Nephron progenitor cell (in vitro differentiated cells): Measurements from ENCODE around the gene TMPO.

Experiments
- DNase-seq: peaks from one replicate; pipeline ENCODE4 v3.0.0; 2021
- H3K27ac Mint-ChIP-seq: 2 replicates; pipeline ENCODE4 v1.8.0; 2021; ENCODE audit warnings: mild to moderate bottlenecking, moderate library complexity, mixed read lengths
- H3K27me3 Mint-ChIP-seq: 2 replicates; pipeline ENCODE4 v1.8.0; 2021; ENCODE audit warnings: mild to moderate bottlenecking, low read depth, mixed read lengths; ENCODE audit not compliant: poor library complexity
- H3K36me3 Mint-ChIP-seq: 2 replicates; pipeline ENCODE4 v1.8.0; 2021; ENCODE audit warnings: low read depth, mixed read lengths
- H3K4me1 Mint-ChIP-seq: 2 replicates; pipeline ENCODE4 v1.8.0; 2021; ENCODE audit warnings: mixed read lengths
- H3K4me3 Mint-ChIP-seq: 2 replicates; pipeline ENCODE4 v1.8.0; 2021; ENCODE audit warnings: mild to moderate bottlenecking, moderate library complexity, mixed read lengths
- H3K9me3 Mint-ChIP-seq: 2 replicates; pipeline ENCODE4 v1.8.0; 2021; ENCODE audit warnings: mild to moderate bottlenecking, moderate library complexity, mixed read lengths
- CTCF ChIP-seq: fragments of 200-600 bp; sonication (generic); IDR thresholded peaks from 2 replicates; pipeline ENCODE4 v1.5.0; 2021; ENCODE audit warnings: antibody characterized with exemption

The TMPO gene

GRCh38 chr12:98578821-98579220, 63.4 kb downstream of the TMPO start:
- no peak for TF ChIP-seq CTCF
- Mint-ChIP-seq H3K36me3 (no peaks in the 10 kb centered on the region), H3K4me1 (peaks cover 7% of the 10 kb centered on the region), H3K27ac (peak overlapping the region; percentile 85), H3K4me3 (no peak overlapping the region), H3K9me3 (peaks cover 7% of the 10 kb centered on the region), H3K27me3 (peaks cover 11% of the 10 kb centered on the region)
- DNase-seq = no peak

GRCh38 chr12:98579347-98579746, 64.0 kb downstream of the TMPO start:
- Mint-ChIP-seq H3K9me3 (peaks cover 7% of the 10 kb centered on the region), H3K27me3 (peaks cover 11% of the 10 kb centered on the region), H3K4me3 (no peak overlapping the region), H3K4me1 (peaks cover 7% of the 10 kb centered on the region), H3K36me3 (no peaks in the 10 kb centered on the region), H3K27ac (no peak overlapping the region)
- DNase-seq = no peak
- TF ChIP-seq CTCF = no peak

GRCh38 chr12:98579835-98580234, 64.4 kb downstream of the TMPO start:
- Mint-ChIP-seq H3K9me3 (peaks cover 7% of the 10 kb centered on the region), H3K4me1 (peaks cover 7% of the 10 kb centered on the region), H3K27ac (no peak overlapping the region), H3K27me3 (peaks cover 11% of the 10 kb centered on the region), H3K36me3 (no peaks in the 10 kb centered on the region), H3K4me3 (no peak overlapping the region)
- TF ChIP-seq CTCF = no peak
- no peak for DNase-seq

- Mint-ChIP-seq H3K27ac (no peak overlapping the region), H3K9me3 (peaks cover 7% of the 10 kb centered on the region), H3K36me3 (no peaks in the 10 kb centered on the region), H3K4me3 (no peak overlapping the region), H3K27me3 (peaks cover 11% of the 10 kb centered on the region), H3K4me1 (peaks cover 7% of the 10 kb centered on the region)
- no peak for DNase-seq
- TF ChIP-seq CTCF = no peak
Measured at GRCh38 chr12:98580695-98581094, 65.3 kb downstream of the TMPO start.

- TF ChIP-seq CTCF = no peak
- no peak for DNase-seq
- H3K36me3 Mint-ChIP-seq = no peaks in the 10 kb centered on the region
- no peak overlapping the region for H3K27ac Mint-ChIP-seq
- H3K27me3 Mint-ChIP-seq = peaks cover 11% of the 10 kb centered on the region
- peaks cover 7% of the 10 kb centered on the region for H3K9me3 Mint-ChIP-seq
- no peak overlapping the region for H3K4me3 Mint-ChIP-seq
- peaks cover 7% of the 10 kb centered on the region for H3K4me1 Mint-ChIP-seq
Measured at GRCh38 chr12:98581101-98581500, 65.7 kb downstream of the TMPO start.

GRCh38 chr12:98582093-98582492, 66.7 kb downstream of the TMPO start:
- TF ChIP-seq CTCF = no peak
- DNase-seq = no peak
- H3K27ac Mint-ChIP-seq = no peak overlapping the region
- peaks cover 11% of the 10 kb centered on the region for H3K27me3 Mint-ChIP-seq
- no peak overlapping the region for H3K4me3 Mint-ChIP-seq
- peaks cover 7% of the 10 kb centered on the region for H3K4me1 Mint-ChIP-seq
- H3K9me3 Mint-ChIP-seq = no peaks in the 10 kb centered on the region
- H3K36me3 Mint-ChIP-seq = no peaks in the 10 kb centered on the region
